Measurements from ENCODE around the gene C1QB.
"Not testable (repeated sequence)": the region's sequence is repeated elsewhere in the genome, so short reads cannot be mapped to it uniquely, and the experiment has no call there.

Gene C1QB

DNA sequence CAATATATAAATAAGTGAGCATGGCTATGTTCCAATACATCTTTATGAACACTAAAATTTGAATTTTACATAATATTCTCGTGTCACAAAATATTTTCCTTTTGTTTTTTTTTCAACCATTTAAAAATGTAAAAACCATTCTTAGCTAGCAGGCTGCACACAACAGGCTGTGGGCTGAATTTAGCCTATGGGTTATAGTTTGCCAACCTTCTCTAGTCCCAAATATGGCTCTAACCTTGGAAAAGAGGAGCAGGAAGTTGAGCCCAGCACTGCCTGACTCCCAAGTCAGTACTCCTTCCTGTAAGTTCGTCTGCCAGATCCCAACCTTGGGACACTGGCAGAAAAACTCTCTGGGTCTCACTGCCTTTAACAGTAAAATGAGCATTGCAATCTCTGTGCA, 13.4 kb downstream of the C1QB start:
- no peak for DNase-seq (ENCODE audit: low read depth)

DNA sequence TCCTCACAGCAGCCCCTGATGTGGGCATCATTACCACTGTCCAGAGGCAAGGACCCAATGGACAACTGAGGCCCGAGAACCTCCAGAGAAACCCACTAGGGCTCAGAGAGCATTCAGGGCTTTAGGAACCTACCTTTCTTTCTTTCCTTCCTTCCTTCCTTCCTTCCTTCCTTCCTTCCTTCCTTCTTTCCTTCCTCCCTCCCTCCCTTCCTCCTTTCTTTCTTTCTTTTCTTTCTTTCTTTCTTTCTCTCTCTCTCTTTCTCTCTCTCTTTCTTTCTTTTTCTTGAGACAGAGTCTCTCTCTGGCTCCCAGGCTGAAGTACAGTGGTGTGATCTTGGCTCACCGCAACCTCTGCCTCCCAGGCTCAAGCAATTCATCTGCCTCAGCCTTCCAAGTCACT, 15.8 kb downstream of the C1QB start:
- DNase-seq (ENCODE audit: low read depth): not testable (repeated sequence)

DNA sequence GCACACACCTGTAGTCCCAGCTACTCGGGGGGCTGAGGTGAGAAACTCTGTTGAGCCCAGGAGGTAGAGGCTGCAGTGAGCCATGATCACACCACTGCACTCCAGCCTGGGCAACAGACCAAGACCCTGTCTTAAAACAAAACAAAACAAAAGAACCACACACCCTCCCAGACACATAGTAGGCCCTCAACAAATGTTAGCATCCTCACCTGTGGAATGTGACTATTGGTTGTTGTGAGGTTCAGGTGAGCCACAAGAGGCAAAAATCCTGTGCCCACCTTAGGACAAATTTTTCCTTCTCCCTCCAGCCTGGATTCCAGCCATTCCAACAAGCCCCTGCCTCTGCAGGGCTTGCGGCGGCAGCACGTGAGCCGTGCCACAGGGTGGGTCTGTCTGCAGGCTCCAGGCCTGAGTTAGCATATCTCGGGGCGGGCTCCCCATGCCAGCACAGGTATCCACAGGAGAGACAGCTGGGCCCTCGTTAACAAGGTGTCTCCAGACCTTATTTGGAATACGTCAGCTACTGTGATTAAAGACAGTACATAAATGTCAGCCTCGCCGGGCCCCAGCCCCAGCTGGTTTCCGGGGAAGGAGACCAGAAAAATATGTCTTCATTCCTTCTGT, 17.4 kb downstream of the C1QB start:
- no peak for DNase-seq (ENCODE audit: low read depth)

DNA sequence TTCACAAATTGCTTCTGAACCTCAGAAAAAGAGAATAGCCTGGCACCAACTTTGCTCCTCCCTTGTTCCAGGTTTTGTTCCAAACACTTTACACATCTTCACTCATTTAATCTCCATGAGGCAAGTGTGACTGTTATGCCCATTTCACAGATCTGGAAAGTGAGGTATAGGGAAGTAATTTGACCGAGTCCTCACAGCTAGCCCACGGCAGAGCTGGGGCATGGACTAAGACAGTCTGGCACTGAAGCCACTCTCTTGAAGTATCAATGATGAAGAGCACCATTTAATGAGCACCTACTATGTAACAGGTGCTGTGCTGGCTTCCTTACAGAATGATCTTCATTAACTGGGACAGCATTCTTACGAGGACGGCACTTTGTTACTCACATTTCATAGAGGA, 19.0 kb downstream of the C1QB start:
- no peak for DNase-seq (ENCODE audit: low read depth)

DNA sequence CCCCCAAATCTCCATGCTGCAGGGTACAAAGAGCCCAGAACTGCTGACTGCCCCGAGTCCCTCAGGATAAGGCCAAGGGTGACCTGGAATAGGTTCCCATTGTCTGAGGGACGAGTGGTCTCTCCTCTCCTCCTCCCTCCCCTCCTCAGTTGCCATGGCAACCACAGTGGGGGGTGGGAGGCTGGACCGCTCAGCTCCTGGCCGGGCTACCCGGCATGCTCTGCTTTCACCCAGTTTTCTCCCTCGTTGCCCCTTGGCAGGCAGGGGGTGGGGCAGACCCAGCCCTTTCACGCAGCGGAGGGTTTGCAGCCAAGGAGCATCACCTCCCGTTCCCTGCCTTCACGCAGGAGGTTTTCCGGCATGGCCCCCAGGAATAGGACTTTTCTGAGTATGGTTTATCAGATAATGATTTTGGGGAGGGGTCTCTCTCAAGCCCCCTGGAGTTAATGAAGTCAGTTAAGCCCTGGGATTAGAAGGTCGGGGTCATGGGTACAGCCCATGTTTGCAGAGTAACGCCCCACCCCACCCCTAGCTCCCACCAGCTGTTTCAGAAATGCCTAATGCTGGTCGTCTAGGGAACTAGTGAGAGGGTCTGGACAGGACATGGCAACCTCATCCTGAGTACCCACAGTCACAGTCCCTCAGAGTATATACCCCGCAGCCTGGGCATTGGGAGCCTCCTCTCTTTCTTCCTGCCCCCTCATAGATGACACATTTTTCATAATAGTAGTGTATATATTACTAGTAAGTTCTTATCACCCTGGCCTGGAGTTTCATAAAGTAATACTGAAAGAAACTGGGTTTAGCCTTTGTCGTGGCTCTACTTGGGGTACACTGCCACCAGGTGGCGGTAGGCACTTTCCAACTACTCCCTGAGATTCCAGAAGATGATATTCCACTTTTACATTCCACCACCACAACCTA, 20.7 kb downstream of the C1QB start:
- peak; percentile 26 for DNase-seq (ENCODE audit: low read depth)

DNA sequence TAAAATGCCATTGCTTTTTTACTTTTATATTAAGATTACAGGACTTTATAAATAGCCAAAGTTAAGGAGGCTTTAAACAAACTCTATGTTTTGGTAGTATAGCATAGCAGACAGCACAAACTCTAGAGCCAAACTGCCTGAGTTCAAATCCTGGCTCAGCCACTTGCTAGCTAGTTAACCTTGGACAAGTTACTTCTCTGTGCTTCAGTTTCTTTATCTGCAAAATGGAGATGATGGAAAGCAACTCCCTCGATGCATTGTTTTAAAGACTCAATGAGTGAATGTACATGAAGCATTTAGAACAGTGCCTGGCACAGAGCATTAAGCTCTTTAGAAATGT, 21.3 kb downstream of the C1QB start:
- no peak for DNase-seq (ENCODE audit: low read depth)

DNA sequence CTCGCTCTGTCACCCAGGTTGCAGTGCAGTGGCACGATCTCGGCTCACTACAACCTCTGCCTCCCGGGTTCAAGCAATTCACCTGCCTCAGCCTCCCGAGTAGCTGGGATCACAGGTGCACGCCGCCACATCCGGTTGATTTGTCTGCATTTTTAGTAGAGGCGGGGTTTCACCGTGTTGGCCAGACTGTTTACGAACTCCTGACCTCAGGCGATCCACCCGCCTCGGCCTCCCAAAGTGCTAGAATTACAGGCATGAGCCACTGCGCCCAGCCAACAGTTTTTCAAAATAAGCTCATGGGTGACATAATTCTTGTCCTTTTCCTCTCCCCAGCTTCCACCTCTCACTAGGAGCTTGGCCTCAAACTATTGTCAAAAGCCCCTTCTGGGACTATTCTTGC, 23.1 kb downstream of the C1QB start:
- not testable (repeated sequence) for DNase-seq (ENCODE audit: low read depth)

DNA sequence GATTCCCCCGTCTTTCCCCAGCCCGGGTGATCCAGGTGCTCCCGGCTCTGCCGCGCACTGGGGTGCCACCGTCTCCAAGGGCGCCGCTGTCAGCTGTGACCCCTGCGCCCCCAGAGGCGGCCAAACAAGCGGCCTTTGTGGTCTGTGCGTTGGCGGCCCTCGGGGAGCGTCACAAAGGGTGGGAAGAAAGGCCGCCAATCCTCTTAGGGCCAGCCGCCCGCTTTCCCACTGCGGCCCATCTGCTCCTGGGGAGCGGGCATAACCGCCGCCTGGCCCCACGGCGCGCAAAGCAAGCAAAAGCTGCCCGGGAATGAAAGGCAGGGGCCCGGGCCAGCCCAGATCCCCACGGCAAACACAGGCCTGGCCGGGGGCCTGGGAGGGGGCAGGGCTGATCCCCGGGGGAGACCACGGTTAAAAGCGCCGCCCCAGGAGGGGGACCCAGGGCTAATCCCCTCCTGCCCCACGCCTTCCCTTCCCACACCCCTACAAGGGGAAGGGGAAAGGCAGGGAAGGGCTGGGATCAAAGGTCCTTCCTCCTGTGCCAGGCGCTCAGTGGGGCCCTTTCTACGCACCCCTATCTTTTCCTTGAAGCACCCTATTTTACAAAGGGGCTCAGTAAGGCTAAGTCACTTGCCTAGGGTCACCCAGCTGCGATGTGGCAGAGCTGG, 24.0 kb downstream of the C1QB start:
- no peak for DNase-seq (ENCODE audit: low read depth)

DNA sequence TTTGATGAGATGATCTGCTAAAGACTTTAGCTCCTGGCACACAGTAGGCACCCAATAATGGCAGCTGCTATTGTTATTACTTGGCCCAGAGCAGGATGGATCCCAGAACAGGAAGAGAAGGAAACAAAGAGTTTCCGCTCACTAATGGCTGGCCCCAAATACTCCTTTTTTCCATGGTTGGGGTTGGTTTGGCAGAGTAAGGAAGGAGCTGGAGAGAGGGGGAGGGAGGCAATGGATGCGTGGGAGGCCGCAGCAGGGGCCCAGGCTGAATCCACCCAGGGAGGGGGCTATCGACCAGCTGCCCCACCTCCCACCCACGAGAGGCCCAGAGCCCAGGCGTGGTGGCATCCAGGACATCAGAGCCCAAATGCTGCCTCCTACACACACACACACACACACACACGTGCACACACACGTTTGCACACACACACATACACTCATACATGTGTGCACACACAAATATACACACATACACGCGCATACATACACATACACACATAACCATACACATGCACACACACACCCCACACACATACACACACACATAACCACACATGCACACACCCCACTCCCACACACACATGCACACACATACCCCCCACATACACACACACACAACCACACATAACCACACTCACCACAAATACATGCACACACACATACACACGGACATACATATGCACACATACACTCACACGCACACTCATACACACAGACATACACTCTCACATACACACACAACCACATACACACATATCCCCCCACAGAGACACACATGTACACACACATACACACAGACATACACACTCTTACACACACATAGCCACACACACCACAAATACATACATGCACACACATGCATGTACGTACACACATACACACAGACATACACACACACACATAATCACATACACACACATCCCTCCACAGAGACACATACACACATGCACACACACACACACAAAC, 25.2 kb downstream of the C1QB start:
- no peak for DNase-seq (ENCODE audit: low read depth)

DNA sequence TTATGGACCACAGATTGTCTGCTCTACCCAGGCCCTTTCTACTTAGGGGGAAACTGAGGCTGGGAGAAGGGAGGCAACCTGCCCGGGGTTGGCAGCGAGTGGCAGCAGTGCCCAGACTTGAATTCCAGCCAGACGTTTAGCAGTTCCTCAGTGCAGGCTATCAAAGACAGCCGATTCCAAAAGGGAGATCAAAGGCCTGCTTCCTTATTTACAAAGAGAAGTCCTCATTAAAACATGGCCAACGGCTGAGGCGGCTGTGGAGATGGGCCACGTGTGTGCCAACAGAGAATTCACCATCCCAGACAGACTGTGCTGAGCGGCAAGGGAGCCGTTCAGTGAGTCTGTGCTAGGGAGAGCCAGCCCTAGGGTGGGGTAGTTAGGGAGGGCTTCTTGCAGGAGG, 27.7 kb downstream of the C1QB start:
- DNase-seq (ENCODE audit: low read depth): no peak

DNA sequence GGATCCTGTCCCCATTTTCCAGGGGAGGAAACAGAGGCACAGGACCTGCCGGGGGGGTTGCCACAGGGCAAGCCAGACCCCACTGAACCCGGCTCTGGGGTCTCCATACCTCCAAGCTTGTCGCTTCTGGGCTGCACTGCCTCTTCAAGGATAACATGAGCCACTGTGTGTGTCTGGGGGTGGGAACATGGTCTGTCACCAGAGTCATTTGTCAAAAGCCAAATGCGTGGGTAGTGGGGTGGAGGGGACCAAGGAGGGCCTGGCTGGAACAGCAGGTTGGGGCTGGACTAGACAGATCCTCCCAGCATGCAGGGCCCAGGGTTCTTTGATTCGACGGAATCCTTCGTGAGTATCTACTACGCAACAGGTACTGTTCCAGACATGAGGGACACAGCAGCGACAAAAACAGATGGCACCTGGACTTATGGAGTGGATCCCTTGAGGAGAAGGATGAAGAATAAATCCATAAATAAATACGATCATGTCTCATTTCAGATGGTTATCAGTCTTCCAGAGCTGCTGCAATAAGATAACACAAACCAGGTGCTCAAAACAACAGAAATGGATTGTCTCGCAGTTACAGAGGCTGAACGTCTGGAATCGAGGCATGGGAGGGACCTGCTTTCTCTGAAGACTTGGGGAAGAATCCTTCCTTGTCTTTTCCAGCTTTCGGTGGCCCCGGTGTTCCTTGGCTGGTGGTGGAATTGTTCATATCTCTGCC, 28.7 kb downstream of the C1QB start:
- no peak for DNase-seq (ENCODE audit: low read depth)

DNA sequence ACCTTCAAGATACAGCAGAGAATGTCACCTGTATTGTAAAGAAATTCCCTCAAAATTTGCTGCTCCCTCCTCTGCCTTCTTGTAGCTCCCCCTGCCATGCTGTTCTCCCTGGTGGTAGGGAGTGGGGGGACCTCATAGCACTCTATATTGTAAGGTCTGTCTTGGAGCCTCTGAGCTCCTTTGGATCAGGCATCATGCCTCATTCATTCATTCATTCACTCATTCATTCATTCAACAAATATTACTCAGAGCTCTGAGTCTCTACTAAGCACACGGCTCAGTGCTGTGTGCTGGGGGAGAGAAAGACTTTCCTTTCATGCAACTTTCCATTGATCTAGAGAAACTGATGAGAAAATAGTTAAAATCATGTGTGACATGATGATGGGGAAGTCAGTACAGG, 30.5 kb downstream of the C1QB start:
- no peak for DNase-seq (ENCODE audit: low read depth)

DNA sequence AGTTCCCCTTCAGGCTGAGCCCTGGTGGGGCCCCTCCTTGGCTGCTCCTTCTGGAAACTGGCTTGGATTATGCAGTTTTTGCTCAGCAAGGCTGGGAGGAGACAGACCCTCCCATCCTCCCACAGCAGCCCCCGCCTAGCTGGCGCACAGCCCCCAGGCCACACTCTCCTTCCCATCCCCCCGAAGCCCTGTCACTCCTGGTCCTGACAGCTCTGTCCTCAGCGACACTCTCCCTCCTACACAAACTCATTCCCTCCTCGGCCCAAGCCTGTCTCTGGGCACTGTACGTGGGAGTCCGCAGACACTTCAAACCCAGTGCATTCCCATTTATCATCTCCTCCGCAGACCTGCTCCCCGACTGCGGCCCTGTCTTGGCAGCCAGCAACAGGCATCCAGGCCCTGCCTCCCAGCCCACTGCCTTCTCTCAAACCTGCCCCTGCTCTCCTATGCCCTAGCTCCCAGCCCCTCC, 32.6 kb downstream of the C1QB start:
- DNase-seq (ENCODE audit: low read depth): no peak

DNA sequence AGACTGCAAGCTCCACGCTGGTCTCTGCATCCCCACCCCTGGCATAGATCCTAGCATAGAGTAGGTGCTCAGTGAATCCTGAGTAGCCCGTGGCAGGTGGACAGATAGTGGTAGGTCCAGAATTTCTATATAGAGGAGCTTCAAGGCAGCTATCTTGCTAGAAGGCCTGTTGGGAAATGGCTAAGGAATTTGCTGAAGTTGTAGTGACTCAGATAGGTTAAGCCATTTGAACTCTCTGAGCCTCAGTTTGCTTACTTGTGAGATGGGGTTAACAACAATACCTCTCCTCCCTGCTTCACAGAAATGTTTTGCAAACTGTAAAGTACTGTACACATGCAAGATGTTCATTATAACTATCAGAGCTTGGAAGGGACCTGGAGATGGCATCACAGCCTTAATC, 34.2 kb downstream of the C1QB start:
- DNase-seq (ENCODE audit: low read depth): no peak

DNA sequence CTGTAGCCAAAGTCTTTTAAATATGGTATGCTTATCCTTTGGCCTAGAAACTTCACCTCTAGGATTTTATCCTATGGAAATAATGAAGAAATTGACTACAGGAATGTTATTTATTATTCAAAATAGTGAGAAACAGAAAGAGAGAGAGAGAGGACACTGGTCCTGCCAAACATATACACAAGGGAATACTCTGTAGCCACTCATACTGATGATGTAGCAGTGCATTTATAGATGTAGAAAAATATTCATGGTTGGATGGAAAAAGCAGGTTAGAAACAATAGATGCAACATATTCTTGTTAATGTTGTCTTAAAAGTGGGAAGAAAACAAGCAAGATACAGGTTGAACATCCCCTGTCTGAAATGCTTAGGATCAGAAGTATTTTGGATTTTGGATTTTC, 35.4 kb downstream of the C1QB start:
- no peak for DNase-seq (ENCODE audit: low read depth)

DNA sequence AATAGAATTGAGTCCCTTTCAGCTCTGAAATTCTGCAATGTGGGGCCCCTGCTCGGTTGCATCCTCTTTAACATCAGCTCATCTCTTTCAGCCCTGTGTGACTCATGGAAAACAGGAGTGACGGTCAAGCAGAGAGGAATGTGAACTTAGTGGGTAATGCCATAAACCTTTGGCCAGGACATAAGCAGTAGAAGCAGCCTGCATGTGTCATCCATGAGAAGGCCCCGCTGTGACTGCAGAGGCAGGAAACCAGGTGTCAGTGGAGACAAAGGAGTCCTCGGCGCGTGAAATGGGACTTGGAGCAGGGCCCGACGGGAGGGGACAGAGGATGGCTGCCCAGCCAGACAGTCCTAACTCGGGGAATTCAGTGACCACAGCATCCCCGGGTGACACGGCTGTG, 36.5 kb downstream of the C1QB start:
- peak; percentile 23 for DNase-seq (ENCODE audit: low read depth)

DNA sequence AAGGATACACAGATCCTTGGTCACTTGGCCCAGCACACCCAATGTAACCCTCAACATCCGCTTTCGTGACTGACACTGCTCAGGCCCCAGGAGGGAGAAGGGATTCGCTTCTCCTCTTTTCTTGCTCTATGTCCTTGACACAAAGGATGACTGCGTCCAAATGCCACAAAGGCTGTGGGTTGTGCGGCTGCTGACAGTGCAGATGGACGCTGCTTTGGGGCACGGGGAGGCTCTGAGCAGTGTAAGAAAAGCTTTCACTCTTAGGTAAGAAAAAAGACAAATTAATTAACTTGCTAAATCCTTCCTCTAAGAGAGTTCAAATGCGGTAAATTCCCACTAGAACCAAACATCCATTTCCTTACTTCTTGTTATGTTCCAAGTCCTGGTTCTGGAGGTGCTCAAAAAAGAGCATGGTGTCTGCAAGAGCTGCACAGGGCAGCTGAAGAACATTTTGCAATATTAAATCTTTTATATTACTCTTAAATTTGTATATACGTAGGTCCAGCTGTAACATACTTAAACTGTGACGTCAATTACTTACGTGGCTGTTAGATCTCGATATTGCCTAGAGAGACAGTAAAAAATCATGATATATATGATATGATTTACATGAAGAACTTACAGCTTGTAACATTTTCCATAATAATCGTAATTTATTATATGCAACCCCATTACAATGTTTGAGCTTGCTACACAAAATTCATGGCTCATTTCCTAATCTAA, 38.2 kb downstream of the C1QB start:
- no peak for DNase-seq (ENCODE audit: low read depth)

DNA sequence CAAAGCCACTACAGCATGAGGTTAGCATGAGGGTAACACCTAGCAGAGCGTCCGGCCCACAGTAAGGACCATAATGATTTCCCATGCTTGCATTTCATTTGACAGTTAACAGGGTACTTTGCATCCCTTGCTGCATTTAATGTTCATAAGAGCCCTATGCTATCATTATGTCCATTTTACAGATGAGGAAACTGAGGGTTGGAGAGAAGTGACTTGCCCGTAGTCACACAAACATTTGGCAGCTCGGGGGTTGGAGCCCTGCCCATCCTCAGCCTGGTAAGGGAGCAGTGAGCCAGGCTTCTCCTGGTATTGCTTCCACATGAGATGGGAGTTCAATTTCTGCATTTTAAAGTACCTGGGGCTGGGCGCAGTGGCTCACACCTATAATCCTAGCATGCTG, 41.1 kb downstream of the C1QB start:
- DNase-seq (ENCODE audit: low read depth): no peak

DNA sequence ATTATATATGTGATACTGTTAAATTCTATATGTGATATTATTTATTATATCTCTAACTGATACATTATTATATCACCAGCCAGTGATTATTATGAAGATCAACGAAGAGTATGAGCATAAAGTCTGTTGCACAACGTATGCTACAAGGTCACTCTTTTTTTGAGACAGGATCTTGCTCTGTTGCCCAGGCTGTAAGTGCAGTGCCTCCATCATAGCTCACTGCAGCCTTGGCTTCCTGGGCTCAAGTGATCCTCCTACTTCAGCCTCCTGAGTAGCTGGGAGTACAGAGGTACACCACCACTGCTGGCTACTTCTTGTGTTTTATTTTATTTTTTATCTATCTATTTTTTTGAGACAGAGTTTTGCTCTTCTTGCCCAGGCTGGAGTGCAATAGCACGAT, 43.6 kb downstream of the C1QB start:
- no peak for DNase-seq (ENCODE audit: low read depth)

DNA sequence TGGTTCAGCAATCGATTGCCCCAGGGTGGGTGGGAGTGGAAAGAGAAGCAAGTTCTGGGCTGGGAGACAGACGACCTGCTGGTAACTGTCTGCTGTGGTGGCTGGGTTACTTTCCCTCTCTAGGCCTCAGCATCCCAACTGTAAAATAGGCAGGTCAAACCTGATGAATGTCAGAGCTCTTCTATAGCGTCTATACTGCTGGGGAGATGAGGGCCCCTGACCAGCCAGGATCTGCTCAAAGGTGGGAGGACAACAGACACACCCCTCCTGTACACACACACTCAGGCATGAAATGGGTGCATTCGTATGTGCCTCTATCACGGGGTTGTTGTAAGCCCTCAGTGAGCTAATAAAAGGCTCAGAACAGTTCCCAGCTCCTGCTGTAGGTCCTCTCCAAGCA, 44.9 kb downstream of the C1QB start:
- no peak for DNase-seq (ENCODE audit: low read depth)

Measured in HS-27A (cell line).